ENCODE data around the gene NPTX1. TPM values are rescaled to one million over a fixed set of nuclear protein-coding genes. Genes with fewer than 3 reads are reported as not detected.

NPTX1 gene
- total and polyA plus RNA-seq, 9 donors = 0.13 to 0.34 (median 0.23) TPM

DNA sequence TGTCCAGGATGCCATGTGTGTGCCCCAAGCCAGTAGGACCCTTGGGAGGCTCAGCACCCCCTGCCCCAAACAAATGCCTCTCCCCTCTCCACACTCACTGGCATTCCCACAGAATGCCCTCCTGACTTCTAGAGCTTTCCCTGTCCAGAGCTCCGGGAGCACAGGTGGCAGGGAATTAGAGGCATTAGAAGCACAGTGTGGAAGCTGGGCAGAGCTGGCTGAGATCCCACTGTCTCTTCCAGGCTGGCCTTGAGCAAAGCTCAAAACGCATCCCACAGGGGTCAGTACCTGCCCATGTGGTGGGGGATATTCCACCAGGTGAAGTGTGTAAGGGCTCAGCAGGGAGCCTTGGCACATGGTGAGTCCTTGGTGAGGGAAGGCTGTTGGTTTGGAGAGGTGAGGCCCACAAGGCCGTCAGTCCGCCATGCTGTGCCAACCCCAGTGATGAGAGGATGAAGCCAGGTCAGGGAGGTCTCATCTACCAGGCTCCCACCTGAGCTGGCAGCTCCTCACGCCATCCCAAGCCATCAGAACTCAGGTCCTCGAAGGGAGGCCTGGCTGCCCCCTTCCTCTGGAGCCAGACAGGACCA is 43.4 kb downstream of the NPTX1 start:
- Histone ChIP-seq H3K36me3 (ENCODE audit: control insufficient read depth, insufficient read depth, low read length) (peaks cover 17% of the 10 kb centered on the region), H3K4me3 (ENCODE audit: low read length) (no peak overlapping the region), H3K27ac (ENCODE audit: low read length) (no peak overlapping the region), H3K4me1 (ENCODE audit: control insufficient read depth, insufficient read depth, low read length) (no peaks in the 10 kb centered on the region), H3K27me3 (ENCODE audit: control insufficient read depth, insufficient read depth, low read length) (no peaks in the 10 kb centered on the region), H3K9me3 (replicated peaks; ENCODE audit: control insufficient read depth, low read depth, low read length) (no peaks in the 10 kb centered on the region)
- no peak for DNase-seq
- WGBS (ENCODE audit: insufficient coverage) = 79% methylated on average over 3 of the region's 6 CpGs

DNA sequence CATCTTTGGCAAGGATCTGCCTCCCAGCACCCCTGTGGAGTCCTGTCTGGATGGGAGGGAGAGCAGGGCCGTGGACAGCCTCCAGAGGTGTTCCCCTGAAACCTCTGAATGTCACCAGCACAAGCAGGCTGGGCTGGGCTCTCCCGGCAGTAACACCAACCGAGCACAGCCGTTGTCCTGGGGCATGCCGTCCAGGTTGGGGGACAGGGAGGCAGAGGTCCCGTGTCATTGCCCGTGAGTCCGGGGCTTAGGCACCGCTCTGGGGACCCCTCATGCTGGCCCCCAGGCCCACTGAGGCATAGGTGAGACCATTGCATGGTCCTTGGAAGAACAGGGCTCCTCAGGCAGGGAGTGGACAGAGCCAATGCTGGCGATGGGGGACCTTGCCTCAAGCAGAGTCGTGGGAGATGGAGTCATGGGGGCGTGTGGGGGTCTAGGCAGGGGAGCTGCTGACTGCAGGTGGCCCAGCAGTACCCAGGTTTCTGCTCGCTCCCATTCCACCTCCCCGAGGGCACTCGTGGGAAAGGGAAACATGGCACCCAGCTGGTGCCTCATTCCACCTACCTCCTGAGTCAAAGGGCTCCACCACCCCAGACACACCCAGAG is 44.0 kb downstream of the NPTX1 start:
- 75% methylated on average over 15 of the region's 15 CpGs for WGBS (ENCODE audit: insufficient coverage)
- H3K27ac ChIP-seq (ENCODE audit: low read length) = no peak overlapping the region
- H3K27me3 ChIP-seq (ENCODE audit: control insufficient read depth, insufficient read depth, low read length) = no peaks in the 10 kb centered on the region
- no peak overlapping the region for H3K4me3 ChIP-seq (ENCODE audit: low read length)
- H3K9me3 ChIP-seq (replicated peaks; ENCODE audit: control insufficient read depth, low read depth, low read length) = no peaks in the 10 kb centered on the region
- DNase-seq = no peak
- H3K36me3 ChIP-seq (ENCODE audit: control insufficient read depth, insufficient read depth, low read length) = peaks cover 17% of the 10 kb centered on the region
- no peaks in the 10 kb centered on the region for H3K4me1 ChIP-seq (ENCODE audit: control insufficient read depth, insufficient read depth, low read length)

DNA sequence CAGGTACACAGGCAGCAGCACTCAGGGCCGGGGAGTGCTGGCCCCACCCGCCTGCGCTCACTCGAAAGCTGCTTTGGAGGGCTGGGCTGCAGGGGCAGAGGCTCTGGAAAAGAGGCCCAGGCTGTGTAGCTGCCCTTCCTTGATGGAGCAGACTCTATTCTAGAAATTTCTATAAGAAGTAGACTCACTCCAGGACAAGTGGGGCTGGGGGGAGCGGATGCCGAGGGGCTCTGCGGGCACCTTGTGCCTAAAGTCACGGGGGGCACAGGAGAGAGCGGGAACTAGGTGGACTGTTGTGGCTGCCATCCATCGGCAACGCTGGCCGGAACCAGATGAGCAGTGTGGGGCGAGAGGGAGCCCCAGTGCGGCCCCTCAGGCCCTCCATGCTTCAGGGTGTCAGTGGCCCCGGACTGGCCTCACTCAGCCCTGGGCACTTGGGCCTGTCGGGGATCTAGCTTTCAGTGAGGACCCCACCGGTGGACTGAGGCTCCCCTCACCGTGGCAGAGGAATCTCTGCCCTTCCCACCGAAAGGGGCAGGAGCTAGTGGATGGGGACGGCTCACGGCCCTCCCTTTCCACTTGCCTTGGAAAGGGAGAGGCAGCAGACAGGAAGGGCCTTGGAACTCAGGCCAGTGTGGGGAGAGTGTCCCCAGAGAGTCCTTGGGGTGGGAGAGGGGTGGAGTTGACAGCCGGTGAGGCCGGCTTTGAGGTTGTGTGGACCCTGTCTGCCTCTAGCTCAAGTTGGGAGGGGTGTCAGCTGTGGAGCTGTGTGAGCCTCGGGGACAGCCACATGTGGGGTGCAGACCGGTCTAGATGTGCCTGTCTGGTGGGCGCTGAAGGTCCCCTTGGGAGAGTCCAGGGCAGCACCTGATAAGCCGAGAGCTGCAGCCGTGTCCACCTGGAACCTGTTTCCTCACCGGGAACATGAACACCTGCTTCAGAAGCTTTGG is 44.9 kb downstream of the NPTX1 start:
- 77% methylated on average over 20 of the region's 29 CpGs for WGBS (ENCODE audit: insufficient coverage)
- Histone ChIP-seq H3K36me3 (ENCODE audit: control insufficient read depth, insufficient read depth, low read length) (peaks cover 20% of the 10 kb centered on the region), H3K27ac (ENCODE audit: low read length) (no peak overlapping the region), H3K27me3 (ENCODE audit: control insufficient read depth, insufficient read depth, low read length) (no peaks in the 10 kb centered on the region), H3K4me1 (ENCODE audit: control insufficient read depth, insufficient read depth, low read length) (peaks cover 6% of the 10 kb centered on the region), H3K9me3 (replicated peaks; ENCODE audit: control insufficient read depth, low read depth, low read length) (no peaks in the 10 kb centered on the region), H3K4me3 (ENCODE audit: low read length) (no peak overlapping the region)
- no peak for DNase-seq

DNA sequence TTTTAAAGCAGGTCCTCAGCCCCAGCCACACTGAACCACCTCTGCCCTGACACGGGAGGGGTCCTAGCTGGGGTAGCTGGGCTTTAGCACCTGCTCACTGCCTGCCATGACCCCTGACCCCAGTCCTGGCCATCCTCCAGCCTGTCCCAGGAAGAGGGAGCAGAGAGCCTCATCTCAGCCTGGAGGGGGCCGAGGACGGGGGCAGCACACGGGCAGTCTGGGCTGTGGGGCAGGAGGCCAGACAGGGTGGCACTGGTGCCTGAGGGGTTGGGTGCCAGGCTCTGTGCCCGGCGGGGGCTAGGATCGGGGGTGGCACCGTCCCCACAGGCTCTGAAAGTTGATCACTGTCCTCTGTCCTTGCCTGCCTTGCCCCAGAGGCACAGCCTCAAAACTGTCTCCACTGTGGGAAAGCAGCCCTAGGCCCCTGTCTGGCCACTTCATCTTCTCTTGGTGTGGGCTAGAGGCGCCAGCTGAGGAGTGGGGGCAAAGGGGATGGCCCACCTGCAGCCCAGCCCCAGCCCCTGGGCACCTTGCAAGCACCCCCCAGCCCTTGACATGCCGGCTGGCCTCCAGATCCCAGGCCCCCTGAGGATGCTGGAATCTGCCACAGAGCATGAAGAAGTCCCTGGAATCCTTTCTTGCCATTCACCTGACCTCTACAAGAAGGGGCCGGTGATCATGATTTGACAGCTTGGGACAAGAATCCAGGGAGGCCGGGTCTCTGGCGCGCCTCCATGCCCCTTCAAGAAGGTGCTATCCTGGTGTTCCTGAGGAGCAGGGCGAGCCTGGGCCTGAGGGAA is 45.8 kb downstream of the NPTX1 start:
- Histone ChIP-seq H3K27ac (ENCODE audit: low read length) (no peak overlapping the region), H3K27me3 (ENCODE audit: control insufficient read depth, insufficient read depth, low read length) (no peaks in the 10 kb centered on the region), H3K4me3 (ENCODE audit: low read length) (no peak overlapping the region), H3K9me3 (replicated peaks; ENCODE audit: control insufficient read depth, low read depth, low read length) (no peaks in the 10 kb centered on the region), H3K4me1 (ENCODE audit: control insufficient read depth, insufficient read depth, low read length) (peaks cover 6% of the 10 kb centered on the region), H3K36me3 (ENCODE audit: control insufficient read depth, insufficient read depth, low read length) (peaks cover 20% of the 10 kb centered on the region)
- WGBS (ENCODE audit: insufficient coverage) = 86% methylated on average over 15 of the region's 15 CpGs
- no peak for DNase-seq

DNA sequence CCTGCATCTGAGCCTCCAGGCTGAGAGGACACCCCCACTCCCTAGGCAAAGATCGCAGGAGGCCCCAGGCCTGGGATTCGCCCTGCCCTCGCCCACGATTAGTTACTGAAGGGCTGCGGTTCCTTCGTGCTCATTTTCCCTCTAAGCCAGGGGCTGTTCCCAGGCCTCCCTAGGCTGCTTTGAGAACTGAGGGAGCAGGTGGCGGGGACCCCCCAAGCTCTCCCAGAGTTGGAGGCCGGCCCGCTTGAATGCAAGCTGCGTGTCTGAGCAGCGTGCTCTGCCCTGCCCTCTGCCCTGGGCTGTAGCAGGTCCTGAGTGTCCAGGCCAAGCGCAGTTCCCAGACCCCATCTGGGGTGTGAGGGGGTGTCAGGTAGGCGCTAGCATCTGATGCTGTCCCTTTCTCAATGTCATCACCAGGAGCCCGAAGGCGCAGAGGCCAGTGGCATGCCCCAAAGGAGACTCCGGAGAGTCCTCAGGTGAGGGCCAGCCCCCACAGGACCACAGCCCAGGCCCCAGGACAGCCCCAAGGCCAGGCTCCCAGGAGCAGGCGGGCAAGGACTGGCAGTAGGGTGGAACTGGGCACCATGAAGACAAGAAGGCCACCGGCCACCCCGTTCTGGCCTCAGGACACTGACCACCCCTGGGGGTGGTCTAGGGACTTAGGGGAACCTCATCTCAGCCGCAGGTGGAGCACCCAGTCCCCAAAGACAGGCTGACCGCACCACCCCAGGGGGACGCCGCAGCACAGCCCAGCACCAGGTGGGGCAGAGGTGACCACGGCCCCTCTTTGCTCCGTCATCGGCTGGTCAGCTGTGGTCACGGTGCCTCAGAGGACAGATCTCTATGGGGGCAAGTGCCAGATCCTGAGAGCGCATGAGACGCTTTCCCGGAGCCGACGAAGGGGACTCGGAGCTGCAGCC is 46.8 kb downstream of the NPTX1 start:
- 93% methylated on average over 29 of the region's 33 CpGs for WGBS (ENCODE audit: insufficient coverage)
- H3K4me1 ChIP-seq (ENCODE audit: control insufficient read depth, insufficient read depth, low read length) = peaks cover 6% of the 10 kb centered on the region
- peaks cover 20% of the 10 kb centered on the region for H3K36me3 ChIP-seq (ENCODE audit: control insufficient read depth, insufficient read depth, low read length)
- no peak overlapping the region for H3K27ac ChIP-seq (ENCODE audit: low read length)
- DNase-seq = no peak
- H3K9me3 ChIP-seq (replicated peaks; ENCODE audit: control insufficient read depth, low read depth, low read length) = no peaks in the 10 kb centered on the region
- no peaks in the 10 kb centered on the region for H3K27me3 ChIP-seq (ENCODE audit: control insufficient read depth, insufficient read depth, low read length)
- H3K4me3 ChIP-seq (ENCODE audit: low read length) = no peak overlapping the region

DNA sequence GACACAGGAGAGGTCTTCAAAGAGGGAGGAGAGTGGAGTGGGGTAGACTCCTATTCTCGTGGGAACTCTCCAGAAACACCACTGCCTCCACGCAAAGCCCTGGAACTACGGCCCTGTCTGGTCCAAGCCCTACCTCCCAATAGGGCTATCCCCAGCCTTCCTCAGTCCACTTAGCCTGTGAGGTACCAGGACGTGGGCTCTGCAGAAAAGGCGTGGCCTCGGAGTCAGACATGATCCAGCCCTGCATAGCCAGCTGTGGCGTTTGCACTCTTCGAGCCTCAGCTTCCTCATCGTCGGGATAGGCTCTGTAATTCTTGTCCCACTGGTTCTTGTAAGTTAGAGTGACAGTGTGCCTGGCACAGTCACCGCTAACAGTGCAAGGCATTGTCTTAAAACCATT is 47.6 kb downstream of the NPTX1 start:
- no peak overlapping the region for H3K27ac ChIP-seq (ENCODE audit: low read length)
- 79% methylated on average over 9 of the region's 11 CpGs for WGBS (ENCODE audit: insufficient coverage)
- peaks cover 20% of the 10 kb centered on the region for H3K36me3 ChIP-seq (ENCODE audit: control insufficient read depth, insufficient read depth, low read length)
- H3K27me3 ChIP-seq (ENCODE audit: control insufficient read depth, insufficient read depth, low read length) = no peaks in the 10 kb centered on the region
- H3K4me3 ChIP-seq (ENCODE audit: low read length) = no peak overlapping the region
- DNase-seq = no peak
- no peaks in the 10 kb centered on the region for H3K9me3 ChIP-seq (replicated peaks; ENCODE audit: control insufficient read depth, low read depth, low read length)
- peaks cover 6% of the 10 kb centered on the region for H3K4me1 ChIP-seq (ENCODE audit: control insufficient read depth, insufficient read depth, low read length)

DNA sequence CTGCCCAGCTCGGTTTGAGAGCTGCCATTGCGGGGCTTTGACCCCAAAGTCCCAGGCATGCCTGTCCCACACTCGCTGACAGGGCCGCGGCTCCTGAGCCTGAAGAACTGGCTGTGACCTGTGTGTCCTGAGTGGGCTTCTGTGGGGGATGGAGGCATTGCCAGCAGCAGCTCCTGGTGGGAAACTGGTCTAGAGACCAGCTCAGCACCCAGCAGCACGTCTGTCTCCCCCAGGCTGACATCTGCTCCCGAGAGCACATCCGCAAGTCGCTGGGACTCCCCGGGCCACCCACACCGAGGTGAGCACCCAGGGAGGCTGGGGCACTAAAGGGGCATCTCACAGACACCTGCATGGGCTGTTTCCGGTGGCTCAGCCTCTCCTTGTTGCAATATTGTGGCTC is 48.0 kb downstream of the NPTX1 start:
- no peak for DNase-seq
- Histone ChIP-seq H3K4me3 (ENCODE audit: low read length) (no peak overlapping the region), H3K9me3 (replicated peaks; ENCODE audit: control insufficient read depth, low read depth, low read length) (no peaks in the 10 kb centered on the region), H3K27me3 (ENCODE audit: control insufficient read depth, insufficient read depth, low read length) (no peaks in the 10 kb centered on the region), H3K27ac (ENCODE audit: low read length) (no peak overlapping the region), H3K36me3 (ENCODE audit: control insufficient read depth, insufficient read depth, low read length) (peaks cover 20% of the 10 kb centered on the region), H3K4me1 (ENCODE audit: control insufficient read depth, insufficient read depth, low read length) (peaks cover 6% of the 10 kb centered on the region)
- WGBS (ENCODE audit: insufficient coverage) = 89% methylated on average over 12 of the region's 12 CpGs

DNA sequence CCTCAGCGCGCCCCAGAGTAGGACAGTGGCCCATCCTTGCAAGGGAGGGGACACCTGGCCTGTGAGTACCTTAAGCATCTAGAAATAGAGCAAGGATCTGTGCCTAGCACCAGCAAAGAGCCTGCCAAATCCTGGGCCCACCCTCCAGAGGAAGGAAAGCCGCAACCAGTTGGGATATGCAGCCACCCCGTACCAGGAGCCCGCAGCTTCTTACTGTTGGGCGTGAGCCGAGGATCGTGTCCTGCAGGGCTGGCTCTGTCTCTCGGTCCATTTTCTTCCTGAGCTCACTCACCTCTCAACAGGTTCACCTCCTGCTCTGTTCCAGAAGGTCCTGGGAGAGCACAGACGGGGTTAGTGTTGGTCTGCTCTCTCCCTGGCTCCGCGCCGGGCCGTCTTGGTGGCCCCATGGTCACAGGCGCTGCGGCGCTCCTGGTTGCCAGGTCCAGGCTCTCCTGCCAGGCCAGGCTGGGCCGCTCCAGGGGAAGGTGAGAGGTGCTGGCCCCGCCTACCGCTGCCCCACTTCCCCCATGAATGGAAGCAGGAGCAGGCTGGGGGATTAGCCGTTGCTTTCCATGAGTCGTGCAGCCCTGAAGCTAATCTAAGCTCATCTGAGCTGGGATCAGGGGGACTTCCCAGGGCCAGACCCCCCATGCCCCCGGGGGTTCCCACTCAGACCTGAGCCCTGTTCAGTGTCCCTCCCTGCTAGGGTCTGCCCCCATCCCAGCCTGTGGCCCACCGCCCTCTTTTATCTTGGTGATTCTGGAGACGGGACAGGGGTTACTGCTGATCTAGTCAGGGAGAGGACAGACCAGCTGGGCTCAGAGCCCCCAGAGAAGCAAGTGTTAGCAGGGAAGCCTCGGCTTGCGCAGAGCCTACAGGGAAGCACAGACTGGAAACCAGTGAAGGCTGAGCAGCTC is 48.8 kb downstream of the NPTX1 start:
- Histone ChIP-seq H3K27me3 (ENCODE audit: control insufficient read depth, insufficient read depth, low read length) (no peaks in the 10 kb centered on the region), H3K4me3 (ENCODE audit: low read length) (no peak overlapping the region), H3K27ac (ENCODE audit: low read length) (no peak overlapping the region), H3K9me3 (replicated peaks; ENCODE audit: control insufficient read depth, low read depth, low read length) (no peaks in the 10 kb centered on the region), H3K4me1 (ENCODE audit: control insufficient read depth, insufficient read depth, low read length) (peaks cover 6% of the 10 kb centered on the region), H3K36me3 (ENCODE audit: control insufficient read depth, insufficient read depth, low read length) (peaks cover 20% of the 10 kb centered on the region)
- WGBS (ENCODE audit: insufficient coverage) = 78% methylated on average over 22 of the region's 27 CpGs
- DNase-seq = no peak
